Measurements from ENCODE around the gene NAA60. TPM values are rescaled to one million over a fixed set of nuclear protein-coding genes. Genes with fewer than 3 reads are reported as not detected.

NAA60 gene
- total RNA-seq, 1 experiment from 2014 or later: 39.4 TPM

DNA sequence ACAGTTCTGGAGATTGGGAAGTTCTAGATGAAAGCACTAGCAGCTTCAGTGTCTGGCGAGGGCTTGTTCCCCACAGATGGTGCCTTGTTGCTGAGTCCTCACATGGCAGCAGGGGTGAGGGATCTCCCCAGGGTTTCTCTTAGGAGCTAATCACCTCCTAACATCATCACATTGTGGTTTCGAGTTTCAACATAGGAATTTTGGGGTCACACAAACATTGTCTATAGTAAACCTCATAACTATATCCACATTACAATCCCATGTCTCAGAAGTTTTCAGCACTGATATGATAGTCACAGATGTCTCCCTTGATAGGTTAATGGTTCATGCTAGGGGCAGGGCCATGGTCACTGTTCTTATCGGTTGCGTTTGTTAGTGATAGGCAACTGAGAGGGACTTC, 71.1 kb downstream of the NAA60 start:
- peaks cover 56% of the 10 kb centered on the region for H3K36me3 ChIP-seq (ENCODE audit: insufficient read depth, low read length, poor library complexity, severe bottlenecking)
- no peak overlapping the region for H3K4me3 ChIP-seq (ENCODE audit: low read depth, low read length, poor library complexity, severe bottlenecking)
- no peaks in the 10 kb centered on the region for H3K27me3 ChIP-seq (replicated peaks; ENCODE audit: insufficient read depth, low read depth, low read length, poor library complexity)
- TF ChIP-seq, protein P1, sequence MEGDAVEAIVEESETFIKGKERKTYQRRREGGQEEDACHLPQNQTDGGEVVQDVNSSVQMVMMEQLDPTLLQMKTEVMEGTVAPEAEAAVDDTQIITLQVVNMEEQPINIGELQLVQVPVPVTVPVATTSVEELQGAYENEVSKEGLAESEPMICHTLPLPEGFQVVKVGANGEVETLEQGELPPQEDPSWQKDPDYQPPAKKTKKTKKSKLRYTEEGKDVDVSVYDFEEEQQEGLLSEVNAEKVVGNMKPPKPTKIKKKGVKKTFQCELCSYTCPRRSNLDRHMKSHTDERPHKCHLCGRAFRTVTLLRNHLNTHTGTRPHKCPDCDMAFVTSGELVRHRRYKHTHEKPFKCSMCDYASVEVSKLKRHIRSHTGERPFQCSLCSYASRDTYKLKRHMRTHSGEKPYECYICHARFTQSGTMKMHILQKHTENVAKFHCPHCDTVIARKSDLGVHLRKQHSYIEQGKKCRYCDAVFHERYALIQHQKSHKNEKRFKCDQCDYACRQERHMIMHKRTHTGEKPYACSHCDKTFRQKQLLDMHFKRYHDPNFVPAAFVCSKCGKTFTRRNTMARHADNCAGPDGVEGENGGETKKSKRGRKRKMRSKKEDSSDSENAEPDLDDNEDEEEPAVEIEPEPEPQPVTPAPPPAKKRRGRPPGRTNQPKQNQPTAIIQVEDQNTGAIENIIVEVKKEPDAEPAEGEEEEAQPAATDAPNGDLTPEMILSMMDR (conservative IDR thresholded peaks at IDR 0.05; ENCODE audit: low read depth, low read length): no peak
- TF ChIP-seq EZH2 (IDR thresholded peaks at IDR 0.05; ENCODE audit: borderline replicate concordance, low read depth, low read length, poor library complexity, severe bottlenecking): no peak
- intact Hi-C loops (cut with micrococcal nuclease; ENCODE audit: unreplicated experiment): no loop called here
- ChIA-PET CTCF (no interaction called here), POLR2A (ENCODE audit: low non-redundant PET) (no interaction called here)
- no peaks in the 10 kb centered on the region for H3K9me3 ChIP-seq (ENCODE audit: low read depth, low read length, poor library complexity, severe bottlenecking)
- no peak for DNase-seq (ENCODE audit: low spot score)
- H3K4me1 ChIP-seq (ENCODE audit: insufficient read depth, low read length, poor library complexity, severe bottlenecking): no peaks in the 10 kb centered on the region
- BruUV-seq (replicated peaks): no TSS peak
- H3K27ac ChIP-seq (ENCODE audit: low read depth, low read length, poor library complexity, severe bottlenecking): no peak overlapping the region

DNA sequence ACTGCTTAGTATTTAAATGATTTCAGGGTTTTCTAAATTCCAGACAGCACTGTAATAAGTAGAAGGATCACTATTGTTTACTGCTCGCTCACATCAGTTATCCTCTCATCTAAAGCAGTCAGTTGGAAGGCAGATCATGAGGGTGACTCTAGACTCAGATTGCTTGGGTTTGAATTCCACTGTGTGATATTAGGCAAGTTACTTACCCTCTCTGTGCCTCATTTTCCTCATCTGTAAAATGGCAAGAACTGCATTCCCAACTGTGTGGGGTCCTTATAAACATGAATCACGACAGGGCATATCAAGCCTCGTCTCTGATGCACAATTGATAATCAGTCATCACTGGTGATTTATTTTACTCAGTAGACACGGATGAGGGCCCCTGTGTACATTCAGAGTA, 72.4 kb downstream of the NAA60 start:
- POLR2A ChIA-PET (ENCODE audit: low non-redundant PET): no interaction called here
- peaks cover 55% of the 10 kb centered on the region for H3K36me3 ChIP-seq (ENCODE audit: insufficient read depth, low read length, poor library complexity, severe bottlenecking)
- BruUV-seq (replicated peaks): no TSS peak

DNA sequence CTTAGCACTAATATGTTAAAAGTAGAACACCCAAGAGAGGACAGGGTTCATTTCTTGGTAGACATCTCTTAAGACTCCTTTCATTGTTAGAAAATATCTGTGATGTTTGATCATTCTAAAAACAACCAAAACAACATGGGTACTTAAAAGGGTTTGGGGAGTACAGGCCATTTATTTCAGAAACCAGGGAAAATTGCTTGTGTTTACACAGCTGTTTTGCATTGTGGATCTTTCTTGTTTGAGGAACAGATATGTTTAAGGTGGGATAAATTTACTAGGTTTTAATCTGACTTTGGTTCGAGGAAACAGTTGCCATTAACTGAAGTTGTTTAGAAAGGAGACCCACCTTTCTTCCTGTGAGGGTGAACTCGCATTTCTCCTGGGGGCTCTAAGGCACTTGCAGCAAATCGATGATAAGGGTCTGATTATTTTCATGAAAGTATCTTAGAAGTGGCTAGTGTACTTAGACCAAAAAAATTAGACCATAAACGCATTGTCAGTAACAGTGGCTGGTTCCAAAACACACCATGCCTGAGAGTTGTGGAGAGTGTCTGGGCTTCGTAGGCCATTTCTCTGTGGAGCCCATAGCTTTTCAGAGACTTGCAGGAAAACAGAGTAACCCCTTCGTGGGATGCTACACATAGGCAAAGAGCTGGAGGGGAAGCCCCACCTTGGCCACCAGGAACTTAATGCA, 75.0 kb downstream of the NAA60 start:
- TF ChIP-seq EZH2 (IDR thresholded peaks at IDR 0.05; ENCODE audit: borderline replicate concordance, low read depth, low read length, poor library complexity, severe bottlenecking): no peak
- TF ChIP-seq, protein P1 (conservative IDR thresholded peaks at IDR 0.05; ENCODE audit: low read depth, low read length): no peak
- H3K4me1 ChIP-seq (ENCODE audit: insufficient read depth, low read length, poor library complexity, severe bottlenecking): no peaks in the 10 kb centered on the region

More for the DNA sequence above, 72.4 kb downstream of the NAA60 start:
- CTCF ChIA-PET: no interaction called here
- Histone ChIP-seq H3K4me3 (ENCODE audit: low read depth, low read length, poor library complexity, severe bottlenecking) (no peak overlapping the region), H3K27ac (ENCODE audit: low read depth, low read length, poor library complexity, severe bottlenecking) (no peak overlapping the region), H3K9me3 (ENCODE audit: low read depth, low read length, poor library complexity, severe bottlenecking) (no peaks in the 10 kb centered on the region), H3K4me1 (ENCODE audit: insufficient read depth, low read length, poor library complexity, severe bottlenecking) (no peaks in the 10 kb centered on the region), H3K27me3 (replicated peaks; ENCODE audit: insufficient read depth, low read depth, low read length, poor library complexity) (no peaks in the 10 kb centered on the region)
- DNase-seq (ENCODE audit: low spot score): no peak
- intact Hi-C loops (cut with micrococcal nuclease; ENCODE audit: unreplicated experiment): no loop called here
- no peak for TF ChIP-seq EZH2 (IDR thresholded peaks at IDR 0.05; ENCODE audit: borderline replicate concordance, low read depth, low read length, poor library complexity, severe bottlenecking)
- TF ChIP-seq, protein P1 (conservative IDR thresholded peaks at IDR 0.05; ENCODE audit: low read depth, low read length): no peak

More for the DNA sequence above, 75.0 kb downstream of the NAA60 start:
- H3K4me3 ChIP-seq (ENCODE audit: low read depth, low read length, poor library complexity, severe bottlenecking): no peak overlapping the region
- peaks cover 52% of the 10 kb centered on the region for H3K36me3 ChIP-seq (ENCODE audit: insufficient read depth, low read length, poor library complexity, severe bottlenecking)
- POLR2A ChIA-PET (ENCODE audit: low non-redundant PET): no interaction called here
- no peak for DNase-seq (ENCODE audit: low spot score)
- intact Hi-C loops (cut with micrococcal nuclease; ENCODE audit: unreplicated experiment): no loop called here
- H3K27ac ChIP-seq (ENCODE audit: low read depth, low read length, poor library complexity, severe bottlenecking): no peak overlapping the region
- H3K9me3 ChIP-seq (ENCODE audit: low read depth, low read length, poor library complexity, severe bottlenecking): no peaks in the 10 kb centered on the region
- CTCF ChIA-PET: no interaction called here
- BruUV-seq (replicated peaks): no TSS peak
- H3K27me3 ChIP-seq (replicated peaks; ENCODE audit: insufficient read depth, low read depth, low read length, poor library complexity): no peaks in the 10 kb centered on the region
